ENCODE results near the gene CCS.
"Not testable (repeated sequence)": the region's sequence is repeated elsewhere in the genome, so short reads cannot be mapped to it uniquely, and the experiment has no call there.

The CCS gene, protein sequence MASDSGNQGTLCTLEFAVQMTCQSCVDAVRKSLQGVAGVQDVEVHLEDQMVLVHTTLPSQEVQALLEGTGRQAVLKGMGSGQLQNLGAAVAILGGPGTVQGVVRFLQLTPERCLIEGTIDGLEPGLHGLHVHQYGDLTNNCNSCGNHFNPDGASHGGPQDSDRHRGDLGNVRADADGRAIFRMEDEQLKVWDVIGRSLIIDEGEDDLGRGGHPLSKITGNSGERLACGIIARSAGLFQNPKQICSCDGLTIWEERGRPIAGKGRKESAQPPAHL

DNA sequence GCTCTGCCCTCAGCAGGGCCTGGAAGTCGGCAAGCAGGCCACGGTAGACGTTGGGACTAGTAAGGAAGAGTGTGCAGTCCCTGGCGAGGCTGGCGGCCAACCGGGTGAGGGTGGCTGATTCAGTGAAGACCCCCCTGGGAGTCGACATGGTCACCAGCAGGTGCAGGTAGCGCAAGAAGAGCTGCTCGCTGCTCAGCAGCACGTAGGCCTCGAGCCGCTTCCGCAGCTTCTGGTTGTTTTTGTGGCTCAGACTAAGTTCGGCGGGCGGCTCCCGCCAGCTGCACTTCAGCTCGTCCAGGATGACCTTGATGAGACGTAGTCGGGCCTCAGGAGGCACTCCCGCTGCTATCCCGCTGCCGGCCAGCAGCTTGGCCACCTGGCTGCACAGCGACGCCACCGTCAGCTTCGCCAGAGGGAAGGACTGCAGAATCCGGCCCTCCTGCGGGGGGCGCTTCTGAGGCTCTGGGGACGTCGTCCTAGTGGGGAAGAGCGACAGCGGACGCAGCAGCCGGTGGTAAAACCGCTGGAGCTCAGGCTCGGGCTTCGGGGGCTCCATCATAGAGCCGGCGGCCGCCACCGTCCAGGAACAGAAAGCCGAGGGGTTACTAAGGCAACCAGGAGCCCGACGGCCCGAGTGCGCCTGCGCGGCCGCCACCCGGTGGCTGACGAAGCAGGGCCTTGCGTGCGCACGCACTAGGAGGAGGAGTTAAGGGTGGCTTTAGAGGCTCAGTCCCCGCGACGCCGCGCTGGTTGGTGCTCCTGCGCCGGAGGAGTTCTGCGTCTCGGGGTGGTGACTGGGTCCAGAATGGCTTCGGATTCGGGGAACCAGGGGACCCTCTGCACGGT, at the start of gene CCS, which contains the start of gene CCDC87:
TSS of gene CCS (plus strand) at position 729 of the 846 bp plus-strand sequence. CDS start at position 806, 77 bp downstream.
TSS of gene CCDC87 (minus strand) at position 607 of the 846 bp plus-strand sequence. CDS start at position 559, 48 bp downstream.
- DNase-seq: peak; percentile 97

DNA sequence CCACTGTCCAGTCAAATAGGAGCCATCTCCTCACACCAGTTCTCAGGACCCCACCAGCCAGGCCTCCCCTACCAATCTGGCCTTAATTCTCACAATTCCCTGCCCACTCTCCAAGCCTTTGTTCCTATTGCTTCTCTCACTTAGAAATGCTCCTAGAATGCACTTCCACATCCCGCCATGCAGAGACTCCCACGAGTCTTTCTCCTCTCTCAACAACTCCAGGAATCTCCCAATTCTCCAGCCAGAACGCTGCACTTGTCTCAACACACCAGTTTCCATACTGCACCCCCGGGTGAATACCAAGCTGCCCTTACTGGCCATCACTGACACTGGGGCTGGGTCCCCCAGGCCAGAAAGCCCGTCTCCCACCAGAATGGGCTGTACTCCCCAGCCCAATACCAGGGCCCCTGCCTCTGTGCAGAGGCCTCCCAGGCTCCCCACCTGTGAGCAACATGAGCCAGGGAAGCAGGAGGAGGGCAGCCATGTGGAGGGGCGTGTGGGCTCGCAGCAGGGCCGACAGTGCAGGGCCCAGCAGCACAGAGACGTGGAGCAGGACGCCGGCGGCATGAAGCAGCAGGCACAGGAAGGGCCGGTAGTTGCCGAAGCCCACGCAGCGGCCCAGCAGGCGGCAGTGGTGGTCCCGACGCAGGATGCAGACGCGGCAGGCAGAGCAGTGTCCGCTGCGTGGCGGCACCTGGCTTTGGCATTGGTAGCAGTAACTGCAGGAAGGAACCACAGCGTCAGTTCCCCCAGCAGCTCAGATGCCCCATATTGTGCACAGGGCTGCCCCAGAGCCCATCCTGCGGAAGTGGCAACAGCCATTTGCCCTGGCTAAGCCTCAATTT, 49.5 kb upstream of the CCS start:
- peak; percentile 62 for DNase-seq

DNA sequence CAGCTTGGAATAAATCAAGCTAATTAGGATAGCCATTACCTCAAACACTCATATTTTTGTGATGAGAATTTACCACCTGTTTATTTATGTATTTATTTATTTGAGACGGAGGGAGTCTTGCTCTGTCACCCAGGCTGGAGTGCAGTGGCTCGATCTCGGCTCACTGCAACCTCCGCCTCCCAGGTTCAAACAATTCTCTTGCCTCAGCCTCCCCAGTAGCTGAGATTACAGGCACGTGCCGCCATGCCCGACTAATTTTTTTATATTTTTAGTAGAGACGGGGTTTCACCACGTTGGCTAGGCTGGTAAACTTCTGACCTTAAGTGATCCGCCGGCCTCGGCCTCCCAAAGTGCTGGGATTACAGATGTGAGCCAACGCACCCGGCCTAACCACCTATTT, 48.0 kb upstream of the CCS start:
- not testable (repeated sequence) for DNase-seq

- peak; percentile 89 for DNase-seq
Observed at GRCh38 chr11:66545701-66546367, 47.2 kb upstream of the CCS start, which contains the start of gene ZDHHC24. ZDHHC24 (minus strand) TSS chr11:66546048; CDS start chr11:66546003, 45 bp downstream.

GRCh38 chr11:66546368-66546965, 46.5 kb upstream of the CCS start, which contains the start of gene ACTN3:
ACTN3 (plus strand) TSS chr11:66546903; CDS start chr11:66546938, 35 bp downstream.
- peak; percentile 3 for DNase-seq

DNA sequence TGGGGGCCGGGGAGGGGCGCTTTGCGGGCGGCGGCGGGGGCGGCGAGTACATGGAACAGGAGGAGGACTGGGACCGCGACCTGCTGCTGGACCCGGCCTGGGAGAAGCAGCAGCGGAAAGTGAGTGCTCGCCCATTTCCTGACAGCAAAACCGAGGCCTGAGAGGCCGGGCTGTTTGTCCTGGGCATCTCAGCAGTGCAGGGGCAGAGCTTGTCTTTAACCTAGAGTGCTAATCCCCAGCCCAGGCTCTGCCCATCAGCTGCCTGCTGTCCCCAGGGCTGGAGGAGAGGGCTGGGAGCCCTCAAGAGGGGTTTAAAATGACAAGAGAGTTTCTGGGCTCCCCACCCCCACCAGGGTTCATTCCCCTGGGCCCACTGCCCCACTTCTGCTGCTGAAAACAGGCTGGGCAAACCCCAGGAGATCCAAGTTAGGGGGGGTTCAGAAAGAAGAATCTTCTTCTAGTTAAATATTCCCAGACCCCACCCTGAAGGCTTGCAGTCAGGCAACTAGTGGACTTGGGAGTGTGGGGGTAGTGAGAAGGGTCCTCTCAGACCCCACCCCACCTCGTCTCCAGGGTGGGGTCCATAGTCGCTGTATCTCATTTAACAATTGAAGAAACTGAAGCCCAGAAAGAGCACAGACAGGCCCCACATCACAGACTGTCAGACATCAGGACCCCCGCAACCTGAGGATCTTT, 45.9 kb upstream of the CCS start:
- no peak for DNase-seq

GRCh38 chr11:66547662-66548009, 45.3 kb upstream of the CCS start:
- no peak for DNase-seq

DNA sequence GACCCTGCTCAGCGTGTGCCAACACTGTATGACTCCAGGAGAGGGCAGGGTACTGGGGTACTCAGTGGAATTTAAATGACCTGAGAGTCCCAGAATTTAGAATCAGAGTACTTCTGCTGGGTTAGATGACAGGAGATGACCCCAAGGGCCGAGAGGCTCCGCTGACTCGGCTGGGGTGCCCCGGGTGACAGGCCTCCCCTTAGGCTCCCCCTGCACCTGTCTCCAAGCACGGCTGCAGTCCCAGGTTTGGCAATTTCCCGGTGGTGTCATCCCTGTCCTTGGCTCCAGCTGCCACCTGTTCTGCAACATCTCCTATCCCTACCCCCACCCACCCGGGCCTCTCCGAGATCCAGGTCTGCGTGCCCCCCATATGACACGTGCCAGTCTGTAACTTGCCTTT, 44.9 kb upstream of the CCS start:
- DNase-seq: no peak

GRCh38 chr11:66548774-66549630, 44.0 kb upstream of the CCS start:
- DNase-seq: no peak

DNA sequence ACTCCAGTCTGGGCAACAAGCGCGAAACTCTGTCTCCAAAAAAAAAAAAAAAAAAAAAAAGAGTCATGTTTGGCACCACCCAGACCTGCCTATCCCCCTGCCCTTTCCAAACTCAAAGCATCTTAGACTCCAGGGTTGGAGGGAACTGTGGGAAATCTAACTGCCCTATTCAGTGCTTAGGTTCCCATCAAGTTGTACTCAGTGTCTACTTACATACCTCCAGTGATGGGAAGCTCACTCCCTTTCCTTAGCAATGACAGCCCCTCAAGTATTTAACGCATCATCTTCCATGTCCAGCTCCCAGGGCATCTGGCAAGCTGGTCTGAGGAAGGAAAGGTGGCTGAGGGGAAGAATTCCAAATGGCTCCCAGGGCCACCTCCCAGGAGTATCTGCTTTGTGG, 43.3 kb upstream of the CCS start:
- DNase-seq: no peak

DNA sequence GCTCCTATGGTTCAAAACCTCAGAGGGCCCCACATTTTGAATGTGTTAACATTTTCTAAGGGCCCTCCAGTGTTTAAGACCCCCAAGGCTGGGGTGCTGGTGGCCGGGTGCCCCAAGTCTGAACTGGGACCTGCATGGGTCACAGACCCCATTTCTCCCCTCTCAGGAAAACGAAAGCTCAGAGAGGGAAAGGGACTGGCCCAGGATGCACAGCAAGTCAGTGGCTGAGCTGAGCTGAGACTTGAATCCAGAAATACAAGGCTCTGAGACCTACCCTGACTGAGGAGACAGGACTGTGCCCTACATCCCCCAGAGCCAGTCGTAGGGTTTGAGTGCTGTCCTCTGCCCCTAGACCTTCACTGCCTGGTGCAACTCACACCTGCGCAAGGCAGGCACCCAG, 42.1 kb upstream of the CCS start:
- no peak for DNase-seq

- DNase-seq: no peak
Observed at GRCh38 chr11:66554602-66555001, 38.4 kb upstream of the CCS start.

DNA sequence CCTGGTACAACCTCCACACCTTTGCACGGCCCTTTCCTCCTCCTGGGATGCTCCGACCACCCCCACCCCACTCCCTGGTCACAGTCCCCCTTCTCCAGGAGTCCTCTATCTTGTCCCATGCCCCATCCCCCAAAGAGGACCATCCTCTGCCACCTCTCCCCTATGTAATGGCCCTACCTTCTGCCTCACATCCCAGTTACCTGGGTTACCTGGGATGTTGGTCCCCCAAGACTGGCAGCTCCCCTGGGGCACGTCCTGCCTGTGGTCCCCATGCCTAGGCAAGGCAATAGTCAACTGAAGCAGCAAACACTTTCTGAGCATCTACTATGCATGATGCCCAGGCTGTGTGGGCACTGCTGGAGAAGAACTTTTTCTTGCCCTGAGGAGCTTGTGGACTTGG, 37.6 kb upstream of the CCS start:
- no peak for DNase-seq

- DNase-seq: no peak
Observed at GRCh38 chr11:66556086-66556485, 36.9 kb upstream of the CCS start.

- DNase-seq: no peak
Observed at GRCh38 chr11:66557733-66558326, 35.2 kb upstream of the CCS start.

DNA sequence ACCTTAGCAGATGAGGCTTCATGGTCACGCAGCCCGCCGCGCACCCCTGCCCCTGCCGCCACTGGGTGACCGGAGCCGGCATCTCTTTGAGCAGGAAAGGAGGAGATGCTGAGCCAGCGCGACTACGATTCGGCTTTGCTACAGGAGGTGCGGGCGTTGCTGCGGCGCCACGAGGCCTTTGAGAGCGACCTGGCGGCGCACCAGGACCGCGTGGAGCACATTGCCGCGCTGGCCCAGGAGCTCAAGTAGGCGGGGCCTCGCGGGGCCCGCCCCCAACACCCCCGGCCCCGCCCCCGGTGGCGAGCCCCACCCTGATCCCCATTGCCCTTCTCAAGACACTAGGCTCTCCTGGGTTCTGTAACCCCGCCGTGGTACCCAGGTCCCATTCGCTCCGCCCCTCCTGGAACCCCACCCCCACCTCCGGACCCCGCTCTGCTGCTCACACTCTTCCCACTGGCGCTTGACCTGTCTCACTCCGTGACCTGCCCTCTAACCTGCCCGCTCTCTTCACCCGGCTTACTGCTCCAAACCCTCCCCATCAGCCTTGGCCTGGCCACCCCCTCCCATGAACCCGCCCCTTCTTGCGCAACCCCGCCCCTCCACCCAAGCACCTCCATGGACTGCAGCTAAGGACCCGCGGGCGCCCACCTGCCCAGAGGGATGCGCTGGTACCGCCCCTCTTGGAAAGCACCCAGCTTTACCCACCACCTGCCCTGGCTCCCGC, 33.7 kb upstream of the CCS start:
- peak; percentile 5 for DNase-seq

- DNase-seq: no peak
Observed at GRCh38 chr11:66559866-66560676, 32.9 kb upstream of the CCS start.
